ENCODE results near the gene TMED5.
"Not testable (repeated sequence)": the region's sequence is repeated elsewhere in the genome, so short reads cannot be mapped to it uniquely, and the experiment has no call there.

DNA sequence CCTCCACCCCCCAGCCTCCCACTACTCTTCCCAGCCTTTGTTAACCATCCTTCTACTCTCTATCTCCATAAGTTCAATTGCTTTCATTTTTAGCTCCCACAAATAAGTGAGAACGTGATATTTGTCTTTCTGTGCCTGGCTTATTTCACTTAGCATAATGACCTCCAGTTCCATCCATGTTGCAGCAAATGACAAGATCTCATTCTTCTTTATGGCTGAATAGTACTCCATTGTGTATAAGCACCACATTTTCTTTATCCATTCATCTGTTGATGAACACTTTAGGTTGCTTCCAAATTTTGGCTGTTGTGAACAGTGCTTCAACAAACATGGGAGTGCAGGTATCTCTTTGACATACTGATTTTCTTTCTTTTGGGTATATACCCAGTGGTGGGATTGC, 14.3 kb downstream of the TMED5 start:
- TF ChIP-seq, protein P1, sequence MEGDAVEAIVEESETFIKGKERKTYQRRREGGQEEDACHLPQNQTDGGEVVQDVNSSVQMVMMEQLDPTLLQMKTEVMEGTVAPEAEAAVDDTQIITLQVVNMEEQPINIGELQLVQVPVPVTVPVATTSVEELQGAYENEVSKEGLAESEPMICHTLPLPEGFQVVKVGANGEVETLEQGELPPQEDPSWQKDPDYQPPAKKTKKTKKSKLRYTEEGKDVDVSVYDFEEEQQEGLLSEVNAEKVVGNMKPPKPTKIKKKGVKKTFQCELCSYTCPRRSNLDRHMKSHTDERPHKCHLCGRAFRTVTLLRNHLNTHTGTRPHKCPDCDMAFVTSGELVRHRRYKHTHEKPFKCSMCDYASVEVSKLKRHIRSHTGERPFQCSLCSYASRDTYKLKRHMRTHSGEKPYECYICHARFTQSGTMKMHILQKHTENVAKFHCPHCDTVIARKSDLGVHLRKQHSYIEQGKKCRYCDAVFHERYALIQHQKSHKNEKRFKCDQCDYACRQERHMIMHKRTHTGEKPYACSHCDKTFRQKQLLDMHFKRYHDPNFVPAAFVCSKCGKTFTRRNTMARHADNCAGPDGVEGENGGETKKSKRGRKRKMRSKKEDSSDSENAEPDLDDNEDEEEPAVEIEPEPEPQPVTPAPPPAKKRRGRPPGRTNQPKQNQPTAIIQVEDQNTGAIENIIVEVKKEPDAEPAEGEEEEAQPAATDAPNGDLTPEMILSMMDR (IDR thresholded peaks at IDR 0.05; ENCODE audit: low read length), result not testable (repeated sequence)
- not testable (repeated sequence) for TF ChIP-seq EZH2 (IDR thresholded peaks at IDR 0.05; ENCODE audit: borderline replicate concordance, low read length)
